ENCODE results near the gene DCLRE1B.

GRCh38 chr1:113949007-113949406 lies 43.9 kb downstream of the DCLRE1B start:
- no peak for TF ChIP-seq POLR2A (IDR thresholded peaks at IDR 0.05)
- peak in 2 of 4 experiments; percentile 36 to 39 for TF ChIP-seq CTCF (IDR thresholded peaks at IDR 0.05)

Measured in gastroesophageal sphincter (tissue), 3 donors.